ENCODE data around the gene RNF44. TPM values are rescaled to one million over a fixed set of nuclear protein-coding genes. Genes with fewer than 3 reads are reported as not detected.

The RNF44 gene
- total RNA-seq, 4 donors from 2014 or later: 1.2 to 32.6 (median 9.2) TPM

DNA sequence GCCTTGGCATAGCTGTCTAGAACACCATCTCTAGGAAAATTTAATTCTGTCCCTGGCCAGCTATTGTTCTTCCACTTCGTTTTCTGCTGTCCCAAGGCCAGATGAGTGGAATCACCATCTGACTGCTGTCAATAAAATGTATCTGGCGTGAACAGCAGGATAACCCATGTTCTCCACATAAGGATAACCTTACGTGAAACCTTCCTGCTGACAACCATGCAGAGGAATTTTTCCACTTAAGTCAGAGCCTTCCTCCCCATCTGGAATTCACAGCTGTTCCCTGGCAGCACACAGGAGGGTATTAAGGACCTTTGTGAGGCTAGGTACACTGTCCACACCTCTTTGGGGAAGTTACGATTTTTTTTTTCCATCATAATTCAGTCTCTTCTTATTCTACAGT is 28.6 kb downstream of the RNF44 start:
- Histone ChIP-seq H3K9me3 (no peaks in the 10 kb centered on the region), H3K27me3 (no peaks in the 10 kb centered on the region), H3K27ac (no peak overlapping the region), H3K4me1 (no peaks in the 10 kb centered on the region), H3K4me3 (no peak overlapping the region), H3K36me3 (no peaks in the 10 kb centered on the region)
- DNase-seq: no peak
- TF ChIP-seq POLR2A (IDR thresholded peaks at IDR 0.05): no peak
- TF ChIP-seq, protein P1, sequence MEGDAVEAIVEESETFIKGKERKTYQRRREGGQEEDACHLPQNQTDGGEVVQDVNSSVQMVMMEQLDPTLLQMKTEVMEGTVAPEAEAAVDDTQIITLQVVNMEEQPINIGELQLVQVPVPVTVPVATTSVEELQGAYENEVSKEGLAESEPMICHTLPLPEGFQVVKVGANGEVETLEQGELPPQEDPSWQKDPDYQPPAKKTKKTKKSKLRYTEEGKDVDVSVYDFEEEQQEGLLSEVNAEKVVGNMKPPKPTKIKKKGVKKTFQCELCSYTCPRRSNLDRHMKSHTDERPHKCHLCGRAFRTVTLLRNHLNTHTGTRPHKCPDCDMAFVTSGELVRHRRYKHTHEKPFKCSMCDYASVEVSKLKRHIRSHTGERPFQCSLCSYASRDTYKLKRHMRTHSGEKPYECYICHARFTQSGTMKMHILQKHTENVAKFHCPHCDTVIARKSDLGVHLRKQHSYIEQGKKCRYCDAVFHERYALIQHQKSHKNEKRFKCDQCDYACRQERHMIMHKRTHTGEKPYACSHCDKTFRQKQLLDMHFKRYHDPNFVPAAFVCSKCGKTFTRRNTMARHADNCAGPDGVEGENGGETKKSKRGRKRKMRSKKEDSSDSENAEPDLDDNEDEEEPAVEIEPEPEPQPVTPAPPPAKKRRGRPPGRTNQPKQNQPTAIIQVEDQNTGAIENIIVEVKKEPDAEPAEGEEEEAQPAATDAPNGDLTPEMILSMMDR (IDR thresholded peaks at IDR 0.05): no peak
- intact Hi-C loops (cut with DNase I; ENCODE audit: low total_unique reads): no loop called here

DNA sequence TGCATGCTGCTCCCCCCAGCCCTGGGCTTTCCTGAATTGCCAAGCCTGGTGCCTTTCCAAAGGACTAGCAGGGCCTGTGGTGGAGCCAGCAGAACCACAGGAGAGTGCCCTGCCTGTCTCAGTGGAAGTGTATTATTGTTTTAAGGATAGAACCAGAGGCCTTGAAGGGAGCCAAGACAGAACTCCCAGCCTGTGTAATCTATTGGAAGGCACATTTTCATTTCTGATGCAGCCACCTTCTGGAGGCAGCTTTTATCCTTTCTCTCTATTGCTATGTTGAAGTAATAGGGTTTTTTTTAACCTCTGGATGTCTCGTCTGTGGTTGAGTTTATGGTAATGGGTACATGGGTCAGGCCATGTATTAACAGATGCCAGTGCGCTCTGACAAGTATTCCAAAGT is 29.3 kb downstream of the RNF44 start:
- no peaks in the 10 kb centered on the region for H3K27me3 ChIP-seq
- TF ChIP-seq, protein P1 (IDR thresholded peaks at IDR 0.05): no peak
- no peak for TF ChIP-seq POLR2A (IDR thresholded peaks at IDR 0.05)
- intact Hi-C loops (cut with DNase I; ENCODE audit: low total_unique reads): no loop called here

DNA sequence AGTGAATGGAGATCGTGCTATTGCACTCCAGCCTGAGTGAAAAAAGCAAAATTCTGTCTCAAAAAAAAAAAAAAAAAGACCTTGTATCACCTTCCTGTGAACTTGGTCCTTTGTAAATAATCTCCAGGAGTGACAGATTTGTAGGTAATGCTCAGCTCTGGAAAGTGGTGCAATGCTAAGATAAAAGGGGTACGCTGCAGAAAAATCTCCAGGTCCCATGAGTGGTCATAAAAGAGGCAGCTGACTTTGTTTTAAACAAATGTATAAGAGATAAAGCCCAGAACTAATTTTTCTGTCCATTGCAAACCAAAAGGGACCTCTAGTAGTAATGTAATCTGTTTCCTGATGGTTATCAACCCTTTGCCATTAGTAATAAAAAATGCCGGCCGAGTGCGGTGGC is 33.7 kb downstream of the RNF44 start:
- H3K9me3 ChIP-seq: no peaks in the 10 kb centered on the region
- TF ChIP-seq, protein P1 (IDR thresholded peaks at IDR 0.05): no peak
- no peak for TF ChIP-seq POLR2A (IDR thresholded peaks at IDR 0.05)
- no peaks in the 10 kb centered on the region for H3K4me1 ChIP-seq
- no peak overlapping the region for H3K27ac ChIP-seq
- H3K27me3 ChIP-seq: no peaks in the 10 kb centered on the region
- no peak for DNase-seq
- intact Hi-C loops (cut with DNase I; ENCODE audit: low total_unique reads): no loop called here
- H3K4me3 ChIP-seq: no peak overlapping the region
- H3K36me3 ChIP-seq: no peaks in the 10 kb centered on the region

More for the DNA sequence above, 29.3 kb downstream of the RNF44 start:
- H3K4me1 ChIP-seq: no peaks in the 10 kb centered on the region
- no peaks in the 10 kb centered on the region for H3K9me3 ChIP-seq
- H3K36me3 ChIP-seq: no peaks in the 10 kb centered on the region
- DNase-seq: no peak
- H3K4me3 ChIP-seq: no peak overlapping the region
- H3K27ac ChIP-seq: no peak overlapping the region

DNA sequence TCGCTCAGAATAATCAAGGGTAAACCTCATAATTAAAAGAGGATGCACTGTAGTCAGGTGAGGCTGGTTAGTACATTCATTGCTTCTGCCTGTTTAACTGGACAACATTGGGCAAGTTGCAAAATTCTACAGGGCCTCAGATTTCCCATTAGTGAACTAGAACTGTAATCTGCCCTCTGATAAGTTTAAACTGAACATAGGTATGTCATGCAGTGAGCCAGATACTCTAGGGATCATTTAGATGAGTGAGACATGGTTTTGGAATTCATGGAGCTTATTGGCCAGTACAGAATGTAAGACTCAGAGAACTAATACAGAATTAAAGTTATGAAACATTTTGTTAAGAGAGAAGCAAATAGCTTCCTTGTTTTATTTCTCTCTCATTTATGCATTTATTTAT is 35.9 kb downstream of the RNF44 start:
- TF ChIP-seq, protein P1 (IDR thresholded peaks at IDR 0.05): no peak
- TF ChIP-seq POLR2A (IDR thresholded peaks at IDR 0.05): no peak
- H3K27ac ChIP-seq: no peak overlapping the region
- H3K4me1 ChIP-seq: no peaks in the 10 kb centered on the region
- no peaks in the 10 kb centered on the region for H3K9me3 ChIP-seq
- H3K27me3 ChIP-seq: no peaks in the 10 kb centered on the region
- intact Hi-C loops (cut with DNase I; ENCODE audit: low total_unique reads): no loop called here
- H3K4me3 ChIP-seq: no peak overlapping the region
- H3K36me3 ChIP-seq: no peaks in the 10 kb centered on the region
- DNase-seq: no peak

DNA sequence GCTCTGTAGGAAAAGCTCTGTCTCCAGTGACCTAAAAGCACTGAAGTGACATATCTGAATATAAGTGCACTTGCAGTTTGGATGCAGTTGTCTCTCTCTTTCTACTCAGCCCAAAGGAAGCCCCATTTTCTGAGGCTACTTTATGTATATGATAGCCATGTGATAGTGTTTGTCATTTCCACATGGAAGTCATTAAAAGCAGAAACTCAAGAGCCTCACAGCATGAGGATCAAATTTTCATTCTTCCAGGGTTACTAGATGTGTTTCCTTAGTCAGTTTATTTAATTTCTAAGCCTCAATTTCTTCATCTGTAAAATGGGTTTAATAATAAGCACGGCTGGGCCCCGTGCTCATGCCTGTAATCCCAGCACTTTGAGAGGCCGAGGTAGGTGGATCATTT is 36.7 kb downstream of the RNF44 start:
- DNase-seq: no peak
- Histone ChIP-seq H3K9me3 (no peaks in the 10 kb centered on the region), H3K27me3 (no peaks in the 10 kb centered on the region), H3K4me1 (no peaks in the 10 kb centered on the region), H3K4me3 (no peak overlapping the region), H3K36me3 (no peaks in the 10 kb centered on the region), H3K27ac (no peak overlapping the region)
- intact Hi-C loops (cut with DNase I; ENCODE audit: low total_unique reads): no loop called here
- TF ChIP-seq POLR2A (IDR thresholded peaks at IDR 0.05): no peak
- TF ChIP-seq, protein P1 (IDR thresholded peaks at IDR 0.05): no peak
